PC-3 (cell line): Measurements from ENCODE around the gene DENND6B. TPM values are rescaled to one million over a fixed set of nuclear protein-coding genes. Genes with fewer than 3 reads are reported as not detected.

ENCODE experiments used
- ATAC-seq: fragments of 200-7000 bp; cut with Tn5 transposase; 2 replicates; pipeline ENCODE4 v1.9.1; 2020; ENCODE audit warnings: mild to moderate bottlenecking, moderate library complexity
- BruUV-seq: library from RNA; stranded (reverse); fragments of 400-500 nt; replicated peaks from 2 replicates; lab custom pipeline; 2021; lab: Mats Ljungman, UMichigan
- CTCF ChIA-PET: fragments of 300-600 bp; sonication (Branson Sonifier 250); formaldehyde crosslinking; loops from one replicate; lab custom pipeline; 2022; ENCODE audit warnings: antibody characterized with exemption; lab: Charles Lee
- POLR2A ChIA-PET: fragments of 300-600 bp; sonication (Branson Sonifier 250); formaldehyde crosslinking; loops from one replicate; lab custom pipeline; 2022; ENCODE audit warnings: antibody characterized with exemption; ENCODE audit not compliant: unreplicated experiment; lab: Charles Lee
- DNase-seq: peaks from one replicate; pipeline ENCODE4 v3.0.0-alpha.2; 2015
- H2AFZ ChIP-seq: fragments of 300-600 bp; sonication (generic); 2 replicates; pipeline ENCODE4 v1.6.0; 2016; ENCODE audit warnings: antibody characterized with exemption, low read length
- H3F3A ChIP-seq: fragments of 300-600 bp; sonication (generic); one replicate; pipeline ENCODE4 v1.6.0; 2017; ENCODE audit warnings: antibody characterized with exemption, low read length, control low read depth, mild to moderate bottlenecking; ENCODE audit not compliant: unreplicated experiment
- H3K27ac ChIP-seq: fragments of 300-600 bp; sonication (generic); 2 replicates; pipeline ENCODE4 v1.5.1; 2016; ENCODE audit warnings: mild to moderate bottlenecking, low read length
- H3K27me3 ChIP-seq: fragments of 300-600 bp; sonication (generic); 2 replicates; pipeline ENCODE4 v1.6.1; 2016; ENCODE audit warnings: low read length, mixed read lengths
- H3K36me3 ChIP-seq: fragments of 300-600 bp; sonication (generic); 2 replicates; pipeline ENCODE4 v1.6.1; 2016; ENCODE audit warnings: low read depth, mixed run types, low read length, mixed read lengths
- H3K4me1 ChIP-seq: fragments of 300-600 bp; sonication (generic); 2 replicates; pipeline ENCODE4 v1.5.1; 2016; ENCODE audit warnings: low read length; ENCODE audit not compliant: insufficient read depth
- H3K4me2 ChIP-seq: fragments of 300-600 bp; sonication (generic); 2 replicates; pipeline ENCODE4 v1.6.0; 2016; ENCODE audit warnings: low read length
- H3K4me3 ChIP-seq: fragments of 300-600 bp; sonication (generic); 2 replicates; pipeline ENCODE4 v1.5.1; 2016; ENCODE audit warnings: mild to moderate bottlenecking, low read length, mixed read lengths
- H3K79me2 ChIP-seq: fragments of 300-600 bp; sonication (generic); 2 replicates; pipeline ENCODE4 v1.6.1; 2017; ENCODE audit warnings: low read length, mixed read lengths
- H3K9ac ChIP-seq: fragments of 300-600 bp; sonication (generic); 2 replicates; pipeline ENCODE4 v1.6.0; 2016; ENCODE audit warnings: mild to moderate bottlenecking, low read length
- H3K9me2 ChIP-seq: fragments of 300-600 bp; sonication (generic); replicated peaks from 2 replicates; pipeline ENCODE4 v1.6.1; 2016; ENCODE audit warnings: mixed run types, low read length, mixed read lengths
- H3K9me3 ChIP-seq: fragments of 300-600 bp; sonication (generic); 2 replicates; pipeline ENCODE4 v1.6.1; 2016; ENCODE audit warnings: low read length, mixed read lengths
- H4K20me1 ChIP-seq: fragments of 300-600 bp; sonication (generic); 2 replicates; pipeline ENCODE4 v1.6.1; 2016; ENCODE audit warnings: low read length, mixed read lengths
- EZH2 ChIP-seq: fragments of 300-600 bp; sonication (generic); IDR thresholded peaks from one replicate; pipeline ENCODE4 v1.6.1; 2017; ENCODE audit warnings: antibody characterized with exemption, mild to moderate bottlenecking, low read length; ENCODE audit not compliant: unreplicated experiment
- EZH2phosphoT487 ChIP-seq: fragments of 300-600 bp; sonication (generic); IDR thresholded peaks from 2 replicates; pipeline ENCODE4 v1.6.1; 2018; ENCODE audit warnings: mild to moderate bottlenecking, antibody characterized with exemption, low read length, borderline replicate concordance
- intact Hi-C: fragments of 100-400 bp; cut with micrococcal nuclease; formaldehyde crosslinking; loops from 2 replicates; pipeline ENCODE4 v1.9.0; 2023
- total RNA-seq: library from RNA; depleted of rRNA; stranded (reverse); fragments of >200 nt; gene quantifications from 2 replicates; pipeline ENCODE4 v1.2.3, GENCODE V29; 2014
- TF ChIP-seq, protein P1 (sequence below): fragments of 300-600 bp; sonication (generic); conservative IDR thresholded peaks from 2 replicates; pipeline ENCODE4 v1.5.1; 2017; ENCODE audit warnings: antibody characterized with exemption, low read depth, mild to moderate bottlenecking, low read length

DENND6B gene
- total RNA-seq, 1 experiment from 2014 or later = 1.1 TPM

DNA sequence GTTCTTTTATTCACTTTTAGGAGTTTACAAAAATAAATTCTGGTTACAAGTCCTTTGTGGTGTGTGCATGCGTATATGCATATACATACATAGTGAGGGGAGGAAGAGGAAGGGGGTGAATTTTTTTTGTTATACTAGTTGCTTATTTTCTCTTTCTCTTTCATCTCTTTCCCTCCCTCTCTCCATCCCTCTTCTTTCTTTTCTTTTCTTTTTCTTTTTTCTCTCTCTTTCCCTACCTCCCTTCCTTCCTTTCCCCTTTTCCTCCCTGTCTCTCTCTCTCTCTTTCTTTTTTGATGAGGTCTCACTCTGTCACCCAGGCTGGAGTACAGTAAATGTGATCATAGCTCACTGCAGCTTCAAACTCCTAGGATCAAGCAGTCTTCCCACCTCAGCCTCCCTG lies 30.4 kb upstream of the DENND6B start:
- no peaks in the 10 kb centered on the region for H3K9me3 ChIP-seq
- no peaks in the 10 kb centered on the region; the same call in 1 of the 2 replicates for H3K36me3 ChIP-seq
- no peak overlapping the region for H3K4me3 ChIP-seq
- peaks cover 78% of the 10 kb centered on the region for H3K79me2 ChIP-seq
- peaks cover 12% of the 10 kb centered on the region; the same call in 1 of the 2 replicates for H4K20me1 ChIP-seq
- intact Hi-C loops = no loop called here
- no peaks in the 10 kb centered on the region for H3K9me2 ChIP-seq
- ATAC-seq (no peak), DNase-seq (no peak)
- H3K4me2 ChIP-seq = no peak overlapping the region
- no TSS peak for BruUV-seq
- POLR2A ChIA-PET = no interaction called here
- no peaks in the 10 kb centered on the region for H3K27me3 ChIP-seq
- H3K4me1 ChIP-seq = no peaks in the 10 kb centered on the region
- TF ChIP-seq, protein P1, sequence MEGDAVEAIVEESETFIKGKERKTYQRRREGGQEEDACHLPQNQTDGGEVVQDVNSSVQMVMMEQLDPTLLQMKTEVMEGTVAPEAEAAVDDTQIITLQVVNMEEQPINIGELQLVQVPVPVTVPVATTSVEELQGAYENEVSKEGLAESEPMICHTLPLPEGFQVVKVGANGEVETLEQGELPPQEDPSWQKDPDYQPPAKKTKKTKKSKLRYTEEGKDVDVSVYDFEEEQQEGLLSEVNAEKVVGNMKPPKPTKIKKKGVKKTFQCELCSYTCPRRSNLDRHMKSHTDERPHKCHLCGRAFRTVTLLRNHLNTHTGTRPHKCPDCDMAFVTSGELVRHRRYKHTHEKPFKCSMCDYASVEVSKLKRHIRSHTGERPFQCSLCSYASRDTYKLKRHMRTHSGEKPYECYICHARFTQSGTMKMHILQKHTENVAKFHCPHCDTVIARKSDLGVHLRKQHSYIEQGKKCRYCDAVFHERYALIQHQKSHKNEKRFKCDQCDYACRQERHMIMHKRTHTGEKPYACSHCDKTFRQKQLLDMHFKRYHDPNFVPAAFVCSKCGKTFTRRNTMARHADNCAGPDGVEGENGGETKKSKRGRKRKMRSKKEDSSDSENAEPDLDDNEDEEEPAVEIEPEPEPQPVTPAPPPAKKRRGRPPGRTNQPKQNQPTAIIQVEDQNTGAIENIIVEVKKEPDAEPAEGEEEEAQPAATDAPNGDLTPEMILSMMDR = no peak
- TF ChIP-seq EZH2 (no peak), EZH2phosphoT487 (no peak)
- H3F3A ChIP-seq = no peaks in the 10 kb centered on the region
- no peak overlapping the region for H3K27ac ChIP-seq
- CTCF ChIA-PET = no interaction called here
- no peak overlapping the region for H3K9ac ChIP-seq
- H2AFZ ChIP-seq = no peak overlapping the region

DNA sequence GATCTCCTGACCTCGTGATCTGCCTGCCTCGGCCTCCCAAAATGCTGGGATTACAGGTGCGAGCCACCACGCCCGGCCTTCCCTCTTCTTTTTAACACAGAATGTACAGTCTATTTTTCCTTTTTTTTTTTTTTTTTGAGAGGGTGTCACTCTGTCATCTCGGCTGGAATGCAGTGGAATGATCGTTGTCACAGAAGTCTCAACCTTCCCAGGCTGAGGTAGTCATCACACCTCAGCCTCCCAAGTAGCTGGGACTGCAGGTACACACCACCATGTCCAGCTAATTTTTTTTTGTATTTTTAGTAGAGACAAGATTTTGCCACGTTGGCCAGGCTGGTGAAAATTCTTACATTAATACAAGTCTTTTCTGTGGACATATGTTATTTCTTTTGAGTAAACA lies 29.4 kb upstream of the DENND6B start:
- no peak overlapping the region for H3K9ac ChIP-seq
- H3K4me2 ChIP-seq = no peak overlapping the region
- TF ChIP-seq EZH2 = no peak
- no peak for TF ChIP-seq EZH2phosphoT487
- TF ChIP-seq, protein P1 = no peak
- H3K27ac ChIP-seq = no peak overlapping the region
- H3K27me3 ChIP-seq = no peaks in the 10 kb centered on the region
- intact Hi-C loops = no loop called here
- no peak overlapping the region for H3K4me3 ChIP-seq
- H3K79me2 ChIP-seq = peaks cover 72% of the 10 kb centered on the region
- H3K36me3 ChIP-seq = no peaks in the 10 kb centered on the region
- ChIA-PET POLR2A (no interaction called here), CTCF (no interaction called here)
- no TSS peak for BruUV-seq
- H4K20me1 ChIP-seq = 0 out of 2 replicates have a peak, but pooled peaks cover 5% of the 10 kb centered on the region
- no peaks in the 10 kb centered on the region for H3F3A ChIP-seq
- ATAC-seq = no peak
- no peaks in the 10 kb centered on the region for H3K4me1 ChIP-seq
- H3K9me2 ChIP-seq = no peaks in the 10 kb centered on the region
- H2AFZ ChIP-seq = no peak overlapping the region
- DNase-seq = no peak
- no peaks in the 10 kb centered on the region for H3K9me3 ChIP-seq

DNA sequence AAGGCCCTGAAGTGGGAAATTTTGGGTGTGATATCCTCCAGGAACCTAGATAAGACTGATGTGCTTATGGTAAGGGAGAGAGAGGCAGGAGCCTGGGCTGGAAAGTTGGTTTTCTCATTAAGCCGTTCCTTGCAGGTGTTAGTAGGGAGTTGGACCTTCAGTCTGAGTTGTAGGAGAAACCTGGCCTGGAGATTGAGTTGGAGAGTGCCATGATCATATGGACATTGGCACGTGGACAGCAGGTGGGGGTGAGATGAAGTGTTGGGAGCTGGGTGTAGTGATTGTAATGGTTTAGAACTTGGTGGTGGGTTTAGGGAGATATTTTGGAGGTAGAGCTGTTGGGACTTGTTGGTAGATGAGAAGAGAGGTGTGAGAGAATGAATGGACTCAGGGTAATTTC lies 21.2 kb upstream of the DENND6B start:
- peaks cover 33% of the 10 kb centered on the region for H3K79me2 ChIP-seq
- H3K9ac ChIP-seq = no peak overlapping the region
- no peak for DNase-seq
- H3K4me2 ChIP-seq = no peak overlapping the region
- 0 out of 2 replicates have a peak, but pooled peaks cover 4% of the 10 kb centered on the region for H4K20me1 ChIP-seq
- H3K27me3 ChIP-seq = no peaks in the 10 kb centered on the region
- no peak overlapping the region for H2AFZ ChIP-seq
- no TSS peak for BruUV-seq
- ATAC-seq = no peak
- no peak for TF ChIP-seq EZH2phosphoT487
- CTCF ChIA-PET = no interaction called here
- no peak overlapping the region for H3K4me3 ChIP-seq
- H3K36me3 ChIP-seq = no peaks in the 10 kb centered on the region
- no peaks in the 10 kb centered on the region for H3K9me2 ChIP-seq
- no peaks in the 10 kb centered on the region for H3K9me3 ChIP-seq
- POLR2A ChIA-PET = no interaction called here
- no peaks in the 10 kb centered on the region for H3F3A ChIP-seq
- no peak overlapping the region for H3K27ac ChIP-seq
- H3K4me1 ChIP-seq = no peaks in the 10 kb centered on the region
- intact Hi-C loops = no loop called here
